Uterus (tissue), 2 donors: ENCODE measurements around the gene CCNE1.

ENCODE experiments used
- POLR2A ChIP-seq, 2 donors: fragments of 450-650 bp; IDR thresholded peaks; one replicate each; pipeline ENCODE4 v1.6.1; 2016; ENCODE audit warnings: antibody characterized with exemption in 2 of 2, mild to moderate bottlenecking in 1 of 2, moderate library complexity in 1 of 2
- TF ChIP-seq, protein P1 (sequence below), 4 experiments: fragments of 200-600 bp in 2 of 4; fragments of 450-650 bp in 2 of 4; sonication (generic) in 2 of 4; IDR thresholded peaks; one replicate each; pipeline ENCODE4 v1.5.1; 2016 to 2019; ENCODE audit warnings: antibody characterized with exemption in 4 of 4, mild to moderate bottlenecking in 2 of 4, moderate library complexity in 1 of 4

DNA sequence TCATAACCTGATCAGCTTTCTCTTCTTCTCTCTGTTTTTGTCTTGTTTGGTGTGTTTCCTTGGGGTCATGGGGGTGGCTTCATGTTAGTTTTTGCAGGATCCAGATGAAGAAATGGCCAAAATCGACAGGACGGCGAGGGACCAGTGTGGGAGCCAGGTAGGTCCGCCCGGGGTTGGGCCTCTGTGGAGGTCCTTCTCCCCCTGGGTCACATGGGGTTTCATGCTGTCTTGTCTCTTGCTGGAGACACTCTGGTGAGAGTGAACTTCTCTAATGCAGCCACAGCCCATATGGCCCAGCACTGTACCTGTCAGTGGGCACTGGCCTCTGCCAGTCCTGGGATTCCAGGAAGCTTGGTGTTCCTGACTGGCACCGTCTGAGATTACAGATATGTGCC is 1.1 kb downstream of the CCNE1 start:
- TF ChIP-seq, protein P1, sequence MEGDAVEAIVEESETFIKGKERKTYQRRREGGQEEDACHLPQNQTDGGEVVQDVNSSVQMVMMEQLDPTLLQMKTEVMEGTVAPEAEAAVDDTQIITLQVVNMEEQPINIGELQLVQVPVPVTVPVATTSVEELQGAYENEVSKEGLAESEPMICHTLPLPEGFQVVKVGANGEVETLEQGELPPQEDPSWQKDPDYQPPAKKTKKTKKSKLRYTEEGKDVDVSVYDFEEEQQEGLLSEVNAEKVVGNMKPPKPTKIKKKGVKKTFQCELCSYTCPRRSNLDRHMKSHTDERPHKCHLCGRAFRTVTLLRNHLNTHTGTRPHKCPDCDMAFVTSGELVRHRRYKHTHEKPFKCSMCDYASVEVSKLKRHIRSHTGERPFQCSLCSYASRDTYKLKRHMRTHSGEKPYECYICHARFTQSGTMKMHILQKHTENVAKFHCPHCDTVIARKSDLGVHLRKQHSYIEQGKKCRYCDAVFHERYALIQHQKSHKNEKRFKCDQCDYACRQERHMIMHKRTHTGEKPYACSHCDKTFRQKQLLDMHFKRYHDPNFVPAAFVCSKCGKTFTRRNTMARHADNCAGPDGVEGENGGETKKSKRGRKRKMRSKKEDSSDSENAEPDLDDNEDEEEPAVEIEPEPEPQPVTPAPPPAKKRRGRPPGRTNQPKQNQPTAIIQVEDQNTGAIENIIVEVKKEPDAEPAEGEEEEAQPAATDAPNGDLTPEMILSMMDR (IDR thresholded peaks at IDR 0.05): no peak
- TF ChIP-seq POLR2A (IDR thresholded peaks at IDR 0.05): no peak
